NCI-H82 (cell line): Measurements from ENCODE around the gene C4orf46.

Source experiments
- DNase-seq: peaks from one replicate; lab custom pipeline; 2025; lab: John Stamatoyannopoulos, UW

C4orf46 gene

DNA sequence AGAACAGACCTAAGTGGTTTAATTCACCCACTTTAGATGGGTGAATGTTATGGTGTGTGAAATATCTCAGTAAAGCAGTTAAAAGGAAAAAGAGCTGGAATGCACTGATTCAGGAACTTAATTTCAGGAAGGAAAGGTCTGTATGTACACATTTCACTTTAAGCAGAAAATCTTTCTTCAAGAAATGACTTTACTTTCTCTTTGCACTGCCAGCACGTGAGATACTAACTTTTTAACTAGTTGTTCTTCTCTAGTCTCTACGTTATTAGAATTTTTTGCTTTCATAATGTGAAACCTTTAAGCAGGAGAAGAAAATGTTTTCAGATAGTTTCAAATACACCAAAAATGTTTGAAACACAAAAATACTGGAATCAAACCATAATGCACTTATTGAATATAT is 18.8 kb downstream of the C4orf46 start:
- no peak for DNase-seq

DNA sequence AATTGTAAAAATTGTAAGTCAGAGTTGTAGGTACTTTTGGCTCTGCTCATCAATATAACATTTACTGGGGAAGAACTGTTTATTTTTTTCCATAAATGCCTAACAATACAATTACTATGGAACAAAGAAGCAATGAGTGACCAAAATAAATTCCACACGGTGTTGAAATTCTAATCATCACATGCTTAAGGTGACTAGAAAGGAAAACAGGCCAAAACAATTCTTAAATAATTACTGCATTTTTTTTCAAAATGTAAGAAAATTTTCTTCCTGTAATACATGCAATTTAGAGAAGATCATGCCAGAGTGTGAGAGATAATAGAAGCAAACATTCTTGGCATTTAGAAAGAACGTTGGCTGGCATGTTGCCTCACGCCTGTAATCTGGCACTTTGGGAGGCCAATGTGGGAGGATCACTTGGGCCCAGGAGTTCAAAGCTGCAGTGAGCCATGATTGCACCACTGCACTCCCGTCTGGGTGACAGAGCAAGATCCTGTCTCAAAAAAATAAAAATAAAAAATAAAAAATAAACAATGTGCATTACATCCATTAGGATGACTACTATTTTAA is 22.5 kb downstream of the C4orf46 start:
- DNase-seq, result no peak

GRCh38 chr4:158644760-158645159 is 26.9 kb downstream of the C4orf46 start:
- DNase-seq, result no peak

DNA sequence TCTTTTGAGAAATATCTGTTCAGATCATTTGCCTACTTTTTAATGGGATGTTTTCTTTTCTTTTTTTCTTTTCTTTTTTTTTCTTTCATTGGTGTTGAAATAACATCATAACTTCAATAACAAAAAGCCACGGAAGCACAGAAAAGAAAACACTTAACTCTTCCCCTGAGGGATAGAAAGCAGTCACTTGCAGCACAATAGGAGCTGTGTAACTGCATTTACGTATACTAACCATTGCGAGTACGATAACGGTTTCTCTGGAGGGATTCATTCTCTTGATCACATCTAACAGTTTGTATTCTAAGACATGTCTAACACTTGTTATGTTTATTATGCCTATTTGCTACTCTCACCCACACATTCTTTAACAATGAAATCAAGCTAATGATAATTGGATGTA is 27.3 kb downstream of the C4orf46 start:
- no peak for DNase-seq

GRCh38 chr4:158636619-158637018 is 35.1 kb downstream of the C4orf46 start:
- DNase-seq, result no peak

DNA sequence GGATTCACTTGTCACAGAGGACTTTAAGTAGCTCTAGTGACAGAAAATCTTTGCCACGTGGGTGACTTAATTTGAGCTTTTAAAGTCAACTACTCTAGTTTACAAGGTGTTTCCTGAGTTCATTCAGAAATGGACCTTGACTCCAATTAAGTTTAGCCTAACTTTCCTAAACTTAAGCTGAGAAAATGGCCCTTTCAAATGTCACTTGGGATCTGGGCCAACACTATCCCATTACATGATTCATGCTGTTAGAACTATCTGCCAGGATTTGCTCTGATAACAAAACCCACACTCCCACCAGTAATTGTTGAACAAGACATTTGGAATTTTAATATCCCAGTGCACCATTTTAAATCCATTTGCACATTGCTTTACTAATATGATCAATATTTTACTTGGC is 40.8 kb downstream of the C4orf46 start:
- peak; percentile 47 for DNase-seq

- no peak for DNase-seq
These were observed 46.1 kb downstream of the C4orf46 start for GRCh38 chr4:158625544-158625943.

DNA sequence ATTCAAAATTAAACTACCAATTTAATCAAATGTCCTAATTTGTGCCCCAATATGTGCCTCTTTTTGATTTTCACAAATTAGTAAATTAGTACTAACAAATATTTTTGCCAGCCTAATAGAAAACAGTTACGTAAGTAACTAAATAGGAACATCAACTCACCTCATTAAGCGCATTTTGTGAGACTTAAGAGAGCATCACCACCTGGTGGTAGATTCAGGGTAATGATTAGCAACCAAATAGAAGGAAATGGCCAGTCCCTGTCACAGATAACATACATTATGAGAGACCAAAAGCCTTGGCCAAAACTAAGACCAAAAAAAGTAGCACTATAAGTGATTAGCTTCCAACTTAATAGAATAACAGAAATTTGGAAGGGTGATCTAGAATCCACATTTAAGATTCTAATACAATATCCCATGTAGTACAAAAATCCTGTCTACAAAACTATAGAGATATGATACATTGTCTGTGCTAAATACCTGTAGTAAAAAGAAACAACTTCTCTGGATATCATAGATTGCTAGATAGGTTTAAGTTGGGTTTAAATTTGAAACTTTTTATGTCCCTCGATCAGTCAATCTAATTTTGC is 46.7 kb downstream of the C4orf46 start:
- peak; percentile 75 for DNase-seq

- DNase-seq, result no peak
These were observed 49.4 kb downstream of the C4orf46 start for GRCh38 chr4:158622251-158622650.

GRCh38 chr4:158621729-158622128 is 50.0 kb downstream of the C4orf46 start:
- no peak for DNase-seq

GRCh38 chr4:158617956-158618355 is 53.7 kb downstream of the C4orf46 start:
- no peak for DNase-seq
